MM.1S (cell line): ENCODE measurements around the gene SH3TC1.

Experiments
- CTCF ChIP-seq: fragments of 300-600 bp; sonication (generic); IDR thresholded peaks from 2 replicates; pipeline ENCODE4 v1.5.1; 2016; ENCODE audit warnings: antibody characterized with exemption, low read length, mixed read lengths
- EZH2phosphoT487 ChIP-seq: fragments of 300-600 bp; sonication (generic); IDR thresholded peaks from 2 replicates; pipeline ENCODE4 v1.6.1; 2018; ENCODE audit warnings: antibody characterized with exemption, low read length

- TF ChIP-seq CTCF, result no peak
- 0 out of 2 replicates have a peak, but pooled peaks have one; percentile 33 for TF ChIP-seq EZH2phosphoT487
Observed at GRCh38 chr4:8247047-8247930, 48.2 kb downstream of the SH3TC1 start.
